GM18520 (cell line): Measurements from ENCODE around the gene CTDSPL2.
"Not testable (repeated sequence)": the region's sequence is repeated elsewhere in the genome, so short reads cannot be mapped to it uniquely, and the experiment has no call there.

Source experiments
- ATAC-seq: cut with Tn5 transposase; IDR thresholded peaks from one replicate; pipeline ENCODE4 v1.9.1; 2021; ENCODE audit not compliant: unreplicated experiment

Gene CTDSPL2

GRCh38 chr15:44426975-44427755, at the start of gene CTDSPL2:
CTDSPL2 (plus strand) TSS chr15:44427629; CDS start chr15:44459015, 31,386 bp downstream.
- ATAC-seq = peak; percentile 86

GRCh38 chr15:44381236-44381635, 46.2 kb upstream of the CTDSPL2 start:
- ATAC-seq = no peak

GRCh38 chr15:44385344-44385942, 42.0 kb upstream of the CTDSPL2 start:
- ATAC-seq = no peak

DNA sequence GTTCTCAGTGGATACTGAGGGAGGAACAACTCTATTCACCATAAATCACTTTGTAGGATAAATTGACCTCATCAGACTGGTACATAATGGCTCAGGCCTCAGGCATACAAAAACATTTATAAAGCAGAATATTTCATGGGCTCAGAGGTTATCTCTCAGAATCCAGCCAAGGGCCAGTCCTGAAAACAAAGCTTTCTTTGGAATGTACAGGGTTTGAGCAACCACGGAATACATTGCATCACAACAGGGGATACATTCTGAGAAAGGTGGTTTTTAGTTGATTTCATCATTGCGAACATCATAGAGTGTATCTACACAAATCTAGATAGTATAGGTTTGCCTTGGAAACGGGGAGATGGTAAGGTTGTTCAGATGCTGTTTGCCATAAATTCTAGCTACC, 33.4 kb upstream of the CTDSPL2 start:
- ATAC-seq = no peak

DNA sequence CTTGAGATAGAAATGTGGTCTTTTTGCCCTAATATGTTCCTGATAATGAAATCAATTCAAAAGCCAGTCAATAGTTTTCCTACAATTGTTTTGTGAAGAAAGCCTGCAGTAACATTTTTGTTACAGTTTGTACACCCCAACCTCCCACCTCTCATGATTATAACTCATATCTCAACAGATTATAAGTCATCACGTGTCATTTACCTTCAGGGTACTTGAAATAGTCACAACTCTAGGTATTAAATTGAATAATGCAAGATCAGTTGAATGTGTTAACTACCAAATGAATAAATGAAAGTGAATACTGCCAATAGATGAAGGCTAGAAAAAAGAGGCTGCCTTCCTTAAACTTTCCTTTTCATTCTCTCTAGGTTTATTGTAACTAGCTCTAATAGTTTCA, 32.9 kb upstream of the CTDSPL2 start:
- no peak for ATAC-seq

DNA sequence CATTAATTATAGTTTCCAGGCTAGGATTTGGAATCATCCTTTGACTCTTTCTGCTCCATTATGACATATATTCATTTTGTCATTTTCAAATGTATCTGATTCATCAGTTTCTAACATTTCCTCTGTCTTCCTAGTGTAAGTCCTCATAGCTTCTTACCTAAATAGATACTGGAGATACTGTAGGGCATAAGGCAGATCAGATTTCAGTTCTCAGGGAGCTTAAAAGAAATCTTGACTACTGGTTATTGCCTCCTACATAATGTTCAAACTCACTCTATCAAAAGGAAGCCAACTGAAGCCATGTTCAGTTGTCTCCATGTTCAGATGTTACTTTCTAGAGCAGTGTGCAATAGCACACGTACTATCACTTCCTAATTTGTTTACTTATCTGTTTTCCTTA, 29.6 kb upstream of the CTDSPL2 start:
- no peak for ATAC-seq

- no peak for ATAC-seq
These were observed 13.4 kb upstream of the CTDSPL2 start for GRCh38 chr15:44414001-44414400.

- no peak for ATAC-seq
These were observed 611 bp downstream of the CTDSPL2 start for GRCh38 chr15:44427756-44428724.

DNA sequence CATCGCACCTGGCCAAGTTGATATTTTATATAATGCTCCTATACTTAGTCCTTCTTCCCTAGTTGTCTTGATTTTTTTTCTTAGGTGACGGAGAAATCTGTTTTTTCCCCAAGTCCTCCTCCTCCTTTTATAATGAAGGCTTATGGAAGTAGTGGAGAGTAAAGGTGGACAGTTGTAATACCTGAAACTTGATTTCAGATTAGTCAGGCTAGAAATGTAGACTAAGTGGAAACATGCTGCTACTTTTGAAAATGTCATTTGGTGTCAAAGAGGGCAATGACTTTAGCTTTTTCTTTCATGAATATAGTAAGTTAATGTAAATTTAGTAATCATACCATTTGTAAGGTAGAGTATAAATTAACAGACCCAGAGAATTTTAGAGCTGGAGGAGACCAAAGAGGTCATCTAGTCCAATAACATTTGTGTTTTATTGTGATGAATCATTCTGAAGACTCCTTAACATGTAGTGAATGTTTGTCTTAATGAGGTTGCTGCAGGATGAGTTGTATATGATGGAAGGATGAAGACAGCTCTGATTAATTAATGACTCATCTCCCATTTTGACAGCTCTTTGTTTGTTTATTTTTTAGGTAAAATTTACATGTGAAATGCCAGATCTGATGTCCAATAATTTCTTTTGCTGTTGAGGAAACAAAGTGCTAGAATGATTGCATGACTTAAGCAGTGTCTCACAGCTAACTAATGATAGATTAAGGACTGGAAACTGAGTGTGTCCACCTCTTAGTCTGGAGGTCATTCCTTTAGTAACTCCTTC, 8.7 kb downstream of the CTDSPL2 start:
- no peak for ATAC-seq

- no peak for ATAC-seq
These were observed 11.0 kb downstream of the CTDSPL2 start for GRCh38 chr15:44438402-44438801.

- no peak for ATAC-seq
These were observed 13.7 kb downstream of the CTDSPL2 start for GRCh38 chr15:44441095-44441501.

- ATAC-seq = no peak
These were observed 16.1 kb downstream of the CTDSPL2 start for GRCh38 chr15:44443515-44443914.

DNA sequence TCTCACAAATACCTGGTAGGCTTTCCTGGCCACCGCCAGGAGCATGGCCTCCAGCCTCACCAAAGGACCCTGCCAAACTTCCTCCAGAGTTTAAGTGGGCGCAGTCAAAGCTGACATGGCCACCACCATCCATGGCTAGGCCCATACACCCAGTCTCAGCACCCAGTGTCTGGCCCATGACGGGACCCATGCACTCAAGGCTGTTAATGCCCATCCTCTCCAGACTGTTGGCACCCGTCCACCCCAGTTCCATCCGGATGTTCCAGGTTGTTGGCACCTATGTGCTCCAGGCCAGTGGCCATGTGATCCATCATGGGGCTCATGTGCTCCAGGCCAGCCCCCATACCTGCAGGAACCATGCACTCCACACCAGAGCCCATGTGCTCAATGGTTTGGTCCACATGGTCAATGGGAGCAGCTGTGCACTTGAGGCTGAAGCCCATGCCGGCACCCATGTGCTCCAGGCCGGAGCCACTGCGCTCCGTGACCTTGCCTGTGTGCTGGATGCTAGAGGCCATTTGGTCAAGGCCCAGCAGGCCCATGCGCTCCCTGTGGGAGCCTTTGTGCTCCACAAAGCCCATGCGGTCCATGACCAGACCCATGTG, 20.4 kb downstream of the CTDSPL2 start:
- no peak for ATAC-seq

GRCh38 chr15:44450172-44450571, 22.7 kb downstream of the CTDSPL2 start:
- no peak for ATAC-seq

DNA sequence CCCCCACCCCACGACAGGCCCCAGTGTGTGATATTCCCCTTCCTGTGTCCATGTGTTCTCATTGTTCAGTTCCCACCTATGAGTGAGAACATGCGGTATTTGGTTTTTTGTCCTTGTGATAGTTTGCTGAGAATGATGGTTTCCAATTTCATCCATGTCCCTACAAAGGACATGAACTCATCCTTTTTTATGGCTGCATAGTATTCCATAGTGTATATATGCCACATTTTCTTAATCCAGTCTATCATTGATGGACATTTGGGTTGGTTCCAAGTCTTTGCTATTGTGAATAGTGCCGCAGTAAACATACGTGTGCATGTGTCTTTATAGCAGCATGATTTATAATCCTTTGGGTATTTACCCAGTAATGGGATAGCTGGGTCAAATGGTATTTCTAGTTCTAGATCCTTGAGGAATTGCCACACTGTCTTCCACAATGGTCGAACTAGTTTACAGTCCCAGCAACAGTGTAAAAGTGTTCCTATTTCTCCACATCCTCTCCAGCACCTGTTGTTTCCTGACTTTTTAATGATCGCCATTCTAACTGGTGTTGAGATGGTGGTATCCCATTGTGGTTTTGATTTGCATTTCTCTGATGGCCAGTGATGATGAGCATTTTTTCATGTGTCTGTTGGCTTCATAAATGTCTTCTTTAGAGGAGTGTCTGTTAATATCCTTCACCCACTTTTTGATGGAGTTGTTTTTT, 26.3 kb downstream of the CTDSPL2 start:
- ATAC-seq = not testable (repeated sequence)

DNA sequence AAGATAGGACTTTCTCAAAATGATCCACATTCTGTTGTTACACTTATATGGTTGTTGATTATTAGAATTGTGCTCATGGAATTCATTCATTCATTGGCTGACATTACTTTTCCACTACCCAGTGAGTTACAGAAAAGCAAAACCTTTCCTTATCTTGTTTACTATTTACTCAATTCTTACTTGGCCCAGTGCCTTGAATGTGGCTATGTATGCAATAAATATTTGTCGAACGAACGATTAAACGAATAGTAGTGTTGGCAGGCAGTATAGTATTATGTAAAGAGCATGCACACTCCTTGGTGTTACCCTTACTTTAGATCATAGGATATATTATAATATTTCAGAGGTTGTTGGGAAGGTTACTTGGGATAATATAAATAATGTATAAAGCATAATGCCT, 31.0 kb downstream of the CTDSPL2 start:
- ATAC-seq = no peak

- no peak for ATAC-seq
These were observed 41.4 kb downstream of the CTDSPL2 start for GRCh38 chr15:44468709-44469385.

GRCh38 chr15:44471885-44472455, 44.5 kb downstream of the CTDSPL2 start:
- no peak for ATAC-seq

DNA sequence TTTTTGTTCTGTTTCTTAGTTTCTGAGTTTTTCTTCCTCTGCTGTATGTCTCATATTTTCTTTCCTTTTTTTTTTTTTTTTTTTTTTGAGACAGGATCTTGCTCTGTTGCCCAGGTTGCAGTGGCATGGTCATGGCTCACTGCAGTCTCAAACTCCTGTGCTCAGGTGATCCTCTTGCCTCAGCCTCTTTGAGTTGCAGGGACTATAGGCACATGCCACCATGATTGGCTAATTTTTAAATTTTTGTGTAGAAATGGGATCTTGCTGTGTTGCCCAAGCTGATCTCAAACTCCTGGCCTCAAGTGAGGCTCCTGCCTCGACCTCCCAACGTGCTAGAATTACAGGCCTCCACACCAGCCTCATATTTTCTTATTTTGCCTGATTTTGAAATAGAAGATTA, 51.9 kb downstream of the CTDSPL2 start:
- ATAC-seq = no peak
